Chondrocyte (in vitro differentiated cells): ENCODE results near the gene ATRIP. TPM values are rescaled to one million over a fixed set of nuclear protein-coding genes. Genes with fewer than 3 reads are reported as not detected.

Experiments used
- DNase-seq: peaks from one replicate; pipeline ENCODE4 v3.0.0; 2021; ENCODE audit warnings: mixed read lengths, low spot score
- H3K27ac Mint-ChIP-seq: one replicate; pipeline ENCODE4 v1.8.0; 2021; ENCODE audit warnings: mild to moderate bottlenecking, moderate library complexity, mixed read lengths; ENCODE audit not compliant: unreplicated experiment
- H3K27me3 Mint-ChIP-seq: 2 replicates; pipeline ENCODE4 v1.8.0; 2021; ENCODE audit warnings: low read depth, mixed read lengths
- H3K36me3 Mint-ChIP-seq: 2 replicates; pipeline ENCODE4 v1.8.0; 2021; ENCODE audit warnings: low read depth, mixed read lengths
- H3K4me1 Mint-ChIP-seq: 2 replicates; pipeline ENCODE4 v1.8.0; 2021; ENCODE audit warnings: low read depth, mild to moderate bottlenecking, mixed read lengths
- H3K4me3 Mint-ChIP-seq: one replicate; pipeline ENCODE4 v1.8.0; 2021; ENCODE audit warnings: mild to moderate bottlenecking, moderate library complexity, mixed read lengths; ENCODE audit not compliant: unreplicated experiment
- H3K9me3 Mint-ChIP-seq: 2 replicates; pipeline ENCODE4 v1.8.0; 2021; ENCODE audit warnings: low read depth, mixed read lengths
- CTCF ChIP-seq: fragments of 200-600 bp; sonication (generic); IDR thresholded peaks from 2 replicates; pipeline ENCODE4 v1.5.0; 2021; ENCODE audit warnings: antibody characterized with exemption, mild to moderate bottlenecking, moderate library complexity
- total RNA-seq: library from RNA; stranded (reverse); gene quantifications from 3 replicates; pipeline ENCODE4 v1.2.1, GENCODE V29; 2021

Gene ATRIP
- total RNA-seq, 1 donor from 2014 or later: 8.7 TPM

GRCh38 chr3:48418651-48419050 is 27.9 kb upstream of the ATRIP start:
- Mint-ChIP-seq H3K36me3 (peaks cover 30% of the 10 kb centered on the region), H3K4me3 (no peak overlapping the region), H3K27me3 (no peaks in the 10 kb centered on the region), H3K27ac (no peak overlapping the region), H3K9me3 (no peaks in the 10 kb centered on the region), H3K4me1 (peaks cover 9% of the 10 kb centered on the region)
- DNase-seq: no peak
- TF ChIP-seq CTCF: no peak

DNA sequence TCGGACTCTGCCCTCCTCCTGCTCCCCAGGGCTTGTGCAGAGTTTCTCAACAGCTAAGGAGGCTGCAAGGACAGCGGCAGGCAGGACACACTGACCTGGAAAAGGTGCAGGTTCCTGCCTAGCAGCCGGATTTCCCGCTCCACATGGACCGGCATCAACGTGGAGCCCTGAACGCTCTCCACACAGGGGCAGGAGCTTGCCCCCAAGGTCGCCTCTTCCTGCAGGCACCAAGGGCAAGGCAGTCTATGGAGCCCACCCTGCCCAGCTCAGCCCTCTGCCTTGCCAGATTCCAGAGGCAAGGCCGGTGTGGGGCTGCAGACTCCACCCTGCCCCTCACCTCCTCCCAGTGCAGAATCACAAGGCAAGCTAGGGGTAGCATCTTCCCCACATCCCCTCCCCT is 27.4 kb upstream of the ATRIP start:
- peaks cover 10% of the 10 kb centered on the region for H3K4me1 Mint-ChIP-seq
- H3K27ac Mint-ChIP-seq: no peak overlapping the region
- peak; percentile 61 for DNase-seq
- H3K36me3 Mint-ChIP-seq: peaks cover 27% of the 10 kb centered on the region
- H3K4me3 Mint-ChIP-seq: no peak overlapping the region
- no peaks in the 10 kb centered on the region for H3K9me3 Mint-ChIP-seq
- H3K27me3 Mint-ChIP-seq: no peaks in the 10 kb centered on the region
- TF ChIP-seq CTCF: no peak

DNA sequence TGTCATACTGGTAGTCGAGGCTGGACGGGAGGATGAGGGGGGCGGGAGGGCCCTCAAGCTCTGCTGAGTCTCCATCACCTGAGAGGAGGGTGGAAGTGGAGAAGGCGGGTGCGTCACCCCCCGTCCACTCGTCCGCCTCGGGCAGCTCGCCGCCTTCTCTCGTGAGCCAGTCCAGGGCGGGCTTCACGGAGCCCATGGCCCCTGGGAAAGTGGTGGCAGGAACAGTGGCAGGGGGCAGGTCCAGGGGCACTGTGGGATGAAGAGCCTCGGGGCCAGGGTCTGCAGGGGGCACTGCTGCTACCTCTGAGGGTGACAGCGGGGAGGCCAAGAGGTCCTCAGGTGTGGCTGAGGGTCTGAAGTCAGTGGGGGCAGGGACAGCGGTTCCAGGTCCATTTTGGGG is 26.9 kb upstream of the ATRIP start:
- DNase-seq: no peak
- Mint-ChIP-seq H3K27me3 (no peaks in the 10 kb centered on the region), H3K4me1 (peaks cover 14% of the 10 kb centered on the region), H3K36me3 (peaks cover 23% of the 10 kb centered on the region), H3K9me3 (no peaks in the 10 kb centered on the region), H3K27ac (no peak overlapping the region), H3K4me3 (no peak overlapping the region)
- TF ChIP-seq CTCF: no peak

DNA sequence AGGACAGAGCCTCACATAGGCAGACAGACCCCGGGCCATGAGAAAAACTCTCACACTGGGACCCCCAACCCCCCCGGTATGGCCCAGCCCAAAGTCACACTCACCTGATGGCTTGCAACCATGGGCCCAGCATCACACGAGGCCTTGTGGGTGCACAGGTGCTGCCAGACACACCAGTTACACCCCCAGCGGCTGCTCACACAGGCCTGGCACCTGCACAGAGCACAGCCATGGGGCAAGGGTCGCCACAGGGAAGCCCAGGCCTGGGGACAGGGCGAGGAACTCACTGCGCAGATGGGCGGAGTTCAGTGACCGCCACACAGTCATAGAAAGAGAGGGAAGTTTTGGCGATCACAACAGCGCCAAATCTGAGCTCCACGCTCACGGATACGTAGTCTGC is 26.0 kb upstream of the ATRIP start:
- Mint-ChIP-seq H3K9me3 (no peaks in the 10 kb centered on the region), H3K4me3 (no peak overlapping the region), H3K27me3 (no peaks in the 10 kb centered on the region), H3K27ac (no peak overlapping the region), H3K4me1 (peaks cover 22% of the 10 kb centered on the region), H3K36me3 (peaks cover 14% of the 10 kb centered on the region)
- no peak for DNase-seq
- TF ChIP-seq CTCF: no peak

DNA sequence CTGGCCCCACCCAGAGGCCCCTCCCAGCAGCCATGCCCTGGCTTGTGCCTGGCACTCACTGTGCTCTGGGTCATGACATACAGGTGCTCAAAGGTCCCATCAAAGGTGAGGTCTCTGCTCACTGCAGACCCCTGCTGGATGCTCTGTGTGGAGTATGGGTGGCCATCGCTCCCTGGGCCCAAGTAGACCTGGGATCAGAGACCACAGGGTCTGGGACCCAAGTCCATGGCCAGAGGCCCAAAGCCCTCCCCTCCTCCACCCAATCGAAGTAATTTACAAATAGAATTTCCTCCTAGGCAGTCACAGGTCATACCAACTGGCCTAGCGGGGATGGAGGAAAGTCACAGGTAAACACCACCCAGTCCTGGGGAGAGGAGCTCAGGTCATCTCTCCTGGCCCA is 24.3 kb upstream of the ATRIP start:
- no peak for DNase-seq
- Mint-ChIP-seq H3K27me3 (no peaks in the 10 kb centered on the region), H3K36me3 (peaks cover 8% of the 10 kb centered on the region), H3K27ac (no peak overlapping the region), H3K4me3 (no peak overlapping the region), H3K4me1 (peaks cover 40% of the 10 kb centered on the region), H3K9me3 (no peaks in the 10 kb centered on the region)
- TF ChIP-seq CTCF: no peak
